ENCODE measurements around the gene MIER3.

GRCh38 chr5:56951126-56951945 lies 587 bp downstream of the MIER3 start:
- no peak for TF ChIP-seq POLR2A (IDR thresholded peaks at IDR 0.05)
- TF ChIP-seq, protein P1, sequence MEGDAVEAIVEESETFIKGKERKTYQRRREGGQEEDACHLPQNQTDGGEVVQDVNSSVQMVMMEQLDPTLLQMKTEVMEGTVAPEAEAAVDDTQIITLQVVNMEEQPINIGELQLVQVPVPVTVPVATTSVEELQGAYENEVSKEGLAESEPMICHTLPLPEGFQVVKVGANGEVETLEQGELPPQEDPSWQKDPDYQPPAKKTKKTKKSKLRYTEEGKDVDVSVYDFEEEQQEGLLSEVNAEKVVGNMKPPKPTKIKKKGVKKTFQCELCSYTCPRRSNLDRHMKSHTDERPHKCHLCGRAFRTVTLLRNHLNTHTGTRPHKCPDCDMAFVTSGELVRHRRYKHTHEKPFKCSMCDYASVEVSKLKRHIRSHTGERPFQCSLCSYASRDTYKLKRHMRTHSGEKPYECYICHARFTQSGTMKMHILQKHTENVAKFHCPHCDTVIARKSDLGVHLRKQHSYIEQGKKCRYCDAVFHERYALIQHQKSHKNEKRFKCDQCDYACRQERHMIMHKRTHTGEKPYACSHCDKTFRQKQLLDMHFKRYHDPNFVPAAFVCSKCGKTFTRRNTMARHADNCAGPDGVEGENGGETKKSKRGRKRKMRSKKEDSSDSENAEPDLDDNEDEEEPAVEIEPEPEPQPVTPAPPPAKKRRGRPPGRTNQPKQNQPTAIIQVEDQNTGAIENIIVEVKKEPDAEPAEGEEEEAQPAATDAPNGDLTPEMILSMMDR (IDR thresholded peaks at IDR 0.05) = no peak

All from Peyer's patch (tissue), 4 donors.